ENCODE measurements around the gene TRAF4. TPM values are rescaled to one million over a fixed set of nuclear protein-coding genes. Genes with fewer than 3 reads are reported as not detected.

TRAF4 gene
- total RNA-seq, 1 experiment from 2014 or later = 126 TPM

GRCh38 chr17:28740406-28741357 lies 3.1 kb upstream of the TRAF4 start:
- TF ChIP-seq, protein P1, sequence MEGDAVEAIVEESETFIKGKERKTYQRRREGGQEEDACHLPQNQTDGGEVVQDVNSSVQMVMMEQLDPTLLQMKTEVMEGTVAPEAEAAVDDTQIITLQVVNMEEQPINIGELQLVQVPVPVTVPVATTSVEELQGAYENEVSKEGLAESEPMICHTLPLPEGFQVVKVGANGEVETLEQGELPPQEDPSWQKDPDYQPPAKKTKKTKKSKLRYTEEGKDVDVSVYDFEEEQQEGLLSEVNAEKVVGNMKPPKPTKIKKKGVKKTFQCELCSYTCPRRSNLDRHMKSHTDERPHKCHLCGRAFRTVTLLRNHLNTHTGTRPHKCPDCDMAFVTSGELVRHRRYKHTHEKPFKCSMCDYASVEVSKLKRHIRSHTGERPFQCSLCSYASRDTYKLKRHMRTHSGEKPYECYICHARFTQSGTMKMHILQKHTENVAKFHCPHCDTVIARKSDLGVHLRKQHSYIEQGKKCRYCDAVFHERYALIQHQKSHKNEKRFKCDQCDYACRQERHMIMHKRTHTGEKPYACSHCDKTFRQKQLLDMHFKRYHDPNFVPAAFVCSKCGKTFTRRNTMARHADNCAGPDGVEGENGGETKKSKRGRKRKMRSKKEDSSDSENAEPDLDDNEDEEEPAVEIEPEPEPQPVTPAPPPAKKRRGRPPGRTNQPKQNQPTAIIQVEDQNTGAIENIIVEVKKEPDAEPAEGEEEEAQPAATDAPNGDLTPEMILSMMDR (IDR thresholded peaks at IDR 0.05; ENCODE audit: unreplicated experiment) = no peak
- Mint-ChIP-seq H3K36me3 (ENCODE audit: insufficient read depth, unreplicated experiment) (peaks cover 11% of the 10 kb centered on the region), H3K27me3 (ENCODE audit: insufficient read depth, unreplicated experiment) (no peaks in the 10 kb centered on the region), H3K4me1 (ENCODE audit: insufficient read depth, unreplicated experiment) (peaks cover 6% of the 10 kb centered on the region), H3K4me3 (ENCODE audit: unreplicated experiment) (no peak overlapping the region), H3K9me3 (ENCODE audit: unreplicated experiment) (no peaks in the 10 kb centered on the region), H3K27ac (ENCODE audit: low read depth, unreplicated experiment) (no peak overlapping the region)
- ChIA-PET CTCF (interaction anchor here (0.7 to 15.1 kb wide), 4 partner anchors 9 to 15 kb away, joined by 3 to 365 read pairs (median 3); partner anchors contain the start of genes NEK8 and TLCD1), POLR2A (interaction anchor here (17.3 kb wide), 1 partner anchor 14 kb away, joined by 1135 read pairs; the partner anchor contains the start of genes NEK8, RPL23A and TLCD1)
- intact Hi-C loops (cut with micrococcal nuclease) = no loop called here
- no peak for DNase-seq (ENCODE audit: unreplicated experiment)
- no TSS peak for BruUV-seq (replicated peaks)

GRCh38 chr17:28741358-28742349 lies 2.2 kb upstream of the TRAF4 start:
- peak overlapping the region; percentile 91 for H3K4me3 Mint-ChIP-seq (ENCODE audit: unreplicated experiment)
- no TSS peak for BruUV-seq (replicated peaks)
- H3K4me1 Mint-ChIP-seq (ENCODE audit: insufficient read depth, unreplicated experiment) = peaks cover 13% of the 10 kb centered on the region
- no peak for DNase-seq (ENCODE audit: unreplicated experiment)
- H3K36me3 Mint-ChIP-seq (ENCODE audit: insufficient read depth, unreplicated experiment) = peaks cover 21% of the 10 kb centered on the region
- ChIA-PET CTCF (interaction anchor here (0.6 to 15.1 kb wide), 4 partner anchors 9 to 553 kb away, joined by 3 to 365 read pairs (median 3); partner anchors contain the start of genes NEK8 and TLCD1), POLR2A (interaction anchor here (2.0 to 17.3 kb wide), 2 partner anchors 15 to 69 kb away, joined by 18 to 1135 read pairs; partner anchors contain the start of genes NEK8, RPL23A and TLCD1)
- peak overlapping the region; percentile 93 for H3K27ac Mint-ChIP-seq (ENCODE audit: low read depth, unreplicated experiment)
- intact Hi-C loops (cut with micrococcal nuclease) = no loop called here
- no peaks in the 10 kb centered on the region for H3K9me3 Mint-ChIP-seq (ENCODE audit: unreplicated experiment)
- TF ChIP-seq, protein P1 (IDR thresholded peaks at IDR 0.05; ENCODE audit: unreplicated experiment) = no peak
- H3K27me3 Mint-ChIP-seq (ENCODE audit: insufficient read depth, unreplicated experiment) = no peaks in the 10 kb centered on the region

DNA sequence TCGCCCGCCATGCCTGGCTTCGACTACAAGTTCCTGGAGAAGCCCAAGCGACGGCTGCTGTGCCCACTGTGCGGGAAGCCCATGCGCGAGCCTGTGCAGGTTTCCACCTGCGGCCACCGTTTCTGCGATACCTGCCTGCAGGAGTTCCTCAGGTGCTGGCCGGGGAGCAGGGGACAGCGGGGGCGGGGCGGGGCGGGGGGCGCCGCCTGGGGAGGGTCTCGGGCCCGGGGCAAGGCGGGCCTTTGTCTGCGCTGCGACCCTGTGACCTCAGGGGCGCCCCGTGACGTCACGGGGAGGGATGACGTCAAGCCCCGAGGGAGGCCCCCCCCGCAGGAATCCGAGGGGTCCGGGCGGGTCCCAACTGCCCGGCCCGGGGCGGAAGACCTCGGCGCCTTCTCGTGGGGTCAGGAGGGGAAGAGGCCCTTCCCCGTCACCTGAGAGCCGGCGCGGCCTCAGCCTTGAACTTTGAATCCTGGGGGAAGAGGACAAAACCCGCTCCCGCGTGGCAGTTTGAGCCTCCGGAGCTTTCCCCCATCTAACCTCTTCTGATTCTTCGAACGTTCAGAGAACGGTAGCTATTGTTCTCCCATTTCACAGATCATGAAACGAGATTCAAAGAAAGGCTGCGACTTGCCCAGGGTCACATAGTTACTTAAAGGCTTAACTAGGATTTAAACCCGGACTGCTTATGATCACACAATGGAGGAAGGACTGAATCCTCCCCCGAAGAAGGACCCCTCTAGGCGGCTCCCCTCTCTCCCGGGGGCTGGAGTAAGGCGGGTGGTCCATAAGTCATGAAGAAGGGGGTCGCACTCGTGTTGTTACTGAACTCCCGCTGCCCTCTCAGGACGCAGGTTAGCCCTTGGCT lies 527 bp downstream of the TRAF4 start:
- intact Hi-C loops (cut with micrococcal nuclease) = no loop called here
- Mint-ChIP-seq H3K4me3 (ENCODE audit: unreplicated experiment) (peak overlapping the region; percentile 91), H3K9me3 (ENCODE audit: unreplicated experiment) (no peaks in the 10 kb centered on the region), H3K4me1 (ENCODE audit: insufficient read depth, unreplicated experiment) (peaks cover 19% of the 10 kb centered on the region), H3K36me3 (ENCODE audit: insufficient read depth, unreplicated experiment) (peaks cover 48% of the 10 kb centered on the region), H3K27ac (ENCODE audit: low read depth, unreplicated experiment) (peak overlapping the region; percentile 93), H3K27me3 (ENCODE audit: insufficient read depth, unreplicated experiment) (no peaks in the 10 kb centered on the region)
- POLR2A ChIA-PET = interaction anchor here (0.6 to 17.3 kb wide), 18 partner anchors 9 to 208 kb away, joined by 3 to 1135 read pairs (median 10); partner anchors contain the start of genes FAM222B, FLOT2, NEK8 and PHF12
- TF ChIP-seq, protein P1 (IDR thresholded peaks at IDR 0.05; ENCODE audit: unreplicated experiment) = no peak
- TSS peak; percentile 67 for BruUV-seq (replicated peaks)
- peak; percentile 40 for DNase-seq (ENCODE audit: unreplicated experiment)
- CTCF ChIA-PET = interaction anchor here (1.0 to 15.1 kb wide), 4 partner anchors 19 to 163 kb away, joined by 3 to 365 read pairs (median 6); partner anchors contain the start of genes DHRS13, NEK8 and TLCD1

Data from MCF 10A (cell line).